22Rv1 (cell line): ENCODE results near the gene IVD.

Source experiments
- H3K27ac ChIP-seq: fragments of 450-650 bp; 2 replicates; pipeline ENCODE4 v1.5.1; 2017
- ZFX ChIP-seq: fragments of 450-650 bp; IDR thresholded peaks from 2 replicates; pipeline ENCODE4 v1.6.1; 2017; ENCODE audit warnings: antibody characterized with exemption, borderline replicate concordance
- TF ChIP-seq, protein P1 (sequence below): fragments of 450-650 bp; IDR thresholded peaks from 2 replicates; pipeline ENCODE4 v1.5.1; 2017; ENCODE audit warnings: mild to moderate bottlenecking

Gene IVD

DNA sequence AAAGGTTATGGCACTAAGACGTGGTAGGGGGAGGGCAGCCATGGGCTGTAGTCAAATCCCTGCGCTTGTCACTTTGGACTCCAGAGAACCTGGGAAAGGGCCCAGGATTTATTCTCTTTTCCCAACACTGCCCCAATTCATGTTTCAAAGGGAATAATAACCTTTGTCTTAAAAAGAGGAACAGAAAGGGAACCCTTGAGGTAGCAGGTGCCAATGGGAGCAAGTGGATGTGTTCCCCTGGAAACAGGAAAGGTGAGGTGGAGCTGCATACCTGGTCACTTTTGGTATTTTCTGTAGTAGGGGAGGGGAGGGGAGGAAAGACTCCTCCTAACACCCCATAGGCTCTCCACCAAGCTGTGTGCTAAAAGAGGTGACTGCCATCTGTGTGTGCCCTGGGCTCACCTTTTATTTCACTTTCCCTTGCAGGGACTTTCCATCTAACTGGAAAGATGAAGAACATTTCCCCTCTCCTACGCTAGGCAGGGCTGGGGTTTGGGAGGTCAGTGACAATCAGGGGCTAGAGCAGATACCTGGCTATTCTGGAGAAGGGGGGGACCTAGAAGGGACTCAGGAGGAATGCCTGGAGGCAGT is 59.1 kb downstream of the IVD start:
- H3K27ac ChIP-seq: no peak overlapping the region

DNA sequence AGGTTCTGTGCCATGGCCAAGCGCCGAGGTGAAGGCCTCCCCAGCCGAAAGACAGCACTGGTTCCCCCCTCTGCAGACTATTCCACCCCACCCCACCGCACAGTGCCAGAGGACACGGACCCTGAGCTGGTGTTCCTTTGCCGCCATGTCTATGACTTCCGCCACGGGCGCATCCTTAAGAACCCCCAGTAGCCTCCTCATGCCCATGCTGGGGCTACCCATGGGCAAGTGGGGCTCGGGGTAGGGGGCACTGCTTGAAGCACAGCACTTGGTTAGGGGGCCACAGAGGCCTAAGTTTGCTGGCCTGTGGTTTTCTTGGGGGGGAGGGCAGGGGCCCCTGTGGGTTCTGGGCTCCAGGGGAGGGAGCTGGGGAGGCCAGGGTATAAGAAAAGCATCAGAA is 60.3 kb downstream of the IVD start:
- H3K27ac ChIP-seq: no peak overlapping the region
- TF ChIP-seq ZFX: no peak
- TF ChIP-seq, protein P1, sequence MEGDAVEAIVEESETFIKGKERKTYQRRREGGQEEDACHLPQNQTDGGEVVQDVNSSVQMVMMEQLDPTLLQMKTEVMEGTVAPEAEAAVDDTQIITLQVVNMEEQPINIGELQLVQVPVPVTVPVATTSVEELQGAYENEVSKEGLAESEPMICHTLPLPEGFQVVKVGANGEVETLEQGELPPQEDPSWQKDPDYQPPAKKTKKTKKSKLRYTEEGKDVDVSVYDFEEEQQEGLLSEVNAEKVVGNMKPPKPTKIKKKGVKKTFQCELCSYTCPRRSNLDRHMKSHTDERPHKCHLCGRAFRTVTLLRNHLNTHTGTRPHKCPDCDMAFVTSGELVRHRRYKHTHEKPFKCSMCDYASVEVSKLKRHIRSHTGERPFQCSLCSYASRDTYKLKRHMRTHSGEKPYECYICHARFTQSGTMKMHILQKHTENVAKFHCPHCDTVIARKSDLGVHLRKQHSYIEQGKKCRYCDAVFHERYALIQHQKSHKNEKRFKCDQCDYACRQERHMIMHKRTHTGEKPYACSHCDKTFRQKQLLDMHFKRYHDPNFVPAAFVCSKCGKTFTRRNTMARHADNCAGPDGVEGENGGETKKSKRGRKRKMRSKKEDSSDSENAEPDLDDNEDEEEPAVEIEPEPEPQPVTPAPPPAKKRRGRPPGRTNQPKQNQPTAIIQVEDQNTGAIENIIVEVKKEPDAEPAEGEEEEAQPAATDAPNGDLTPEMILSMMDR: no peak

More for the DNA sequence above, 59.1 kb downstream of the IVD start:
- TF ChIP-seq ZFX: no peak
- TF ChIP-seq, protein P1: no peak

DNA sequence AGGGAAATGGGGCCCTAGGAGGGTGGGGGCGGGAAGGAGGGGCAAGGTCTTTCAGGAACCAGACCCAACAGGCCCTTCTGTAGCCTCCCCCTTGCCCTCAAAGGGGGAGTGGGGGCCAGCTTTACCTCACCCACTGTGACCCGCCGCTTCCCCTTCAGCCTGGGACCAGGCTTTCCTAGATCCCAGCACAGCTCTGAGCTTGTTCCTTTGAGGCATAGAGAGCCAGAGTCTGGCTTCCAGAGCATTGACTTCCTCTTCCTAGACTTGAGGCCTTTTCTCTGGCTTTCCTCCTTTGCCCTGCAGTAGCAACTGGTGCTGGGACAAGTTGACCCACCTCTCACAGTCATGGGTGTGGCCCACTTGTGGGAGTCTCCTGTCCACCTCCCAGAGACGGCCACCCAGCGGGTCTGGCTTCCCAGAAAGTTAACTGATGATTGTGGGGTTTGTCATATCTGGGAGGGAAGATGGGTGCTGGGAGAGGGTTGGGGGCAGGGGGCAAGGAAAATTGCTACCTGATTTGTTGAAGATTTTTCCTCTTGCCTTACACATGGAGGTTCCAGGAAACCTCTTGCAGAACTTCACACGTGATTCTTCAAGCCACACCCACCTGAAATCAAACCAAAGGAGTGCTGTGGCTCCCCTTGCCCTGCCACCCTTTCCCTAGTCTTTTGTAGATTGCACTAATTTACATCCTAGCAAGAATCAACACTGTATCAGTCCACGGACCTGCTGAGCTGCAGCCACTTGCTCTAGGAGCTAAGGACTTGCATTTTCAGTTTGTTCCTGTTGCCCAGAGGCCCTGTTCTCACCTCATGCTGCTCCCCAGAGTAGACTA is 61.0 kb downstream of the IVD start:
- TF ChIP-seq, protein P1: no peak
- no peak for TF ChIP-seq ZFX
- H3K27ac ChIP-seq: no peak overlapping the region

DNA sequence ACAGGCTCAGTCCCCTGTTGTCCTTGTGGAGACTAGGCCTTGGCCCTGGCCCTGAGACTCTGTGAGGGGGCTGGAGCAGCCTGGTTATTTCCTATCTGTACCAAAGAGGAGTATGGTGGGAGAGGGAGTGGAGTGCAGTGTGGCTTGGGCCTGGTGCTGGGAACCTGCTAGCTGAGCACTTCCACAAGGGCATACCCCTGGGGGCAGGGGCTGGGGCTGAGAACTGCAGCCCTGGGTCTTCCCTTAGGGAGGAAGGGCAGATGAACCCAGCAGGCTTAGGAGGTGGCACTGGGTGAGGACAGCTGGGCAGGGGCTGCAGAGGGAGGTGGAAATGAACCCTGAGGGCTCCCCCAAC is 61.6 kb downstream of the IVD start:
- TF ChIP-seq, protein P1: no peak
- no peak for TF ChIP-seq ZFX
- no peak overlapping the region for H3K27ac ChIP-seq

DNA sequence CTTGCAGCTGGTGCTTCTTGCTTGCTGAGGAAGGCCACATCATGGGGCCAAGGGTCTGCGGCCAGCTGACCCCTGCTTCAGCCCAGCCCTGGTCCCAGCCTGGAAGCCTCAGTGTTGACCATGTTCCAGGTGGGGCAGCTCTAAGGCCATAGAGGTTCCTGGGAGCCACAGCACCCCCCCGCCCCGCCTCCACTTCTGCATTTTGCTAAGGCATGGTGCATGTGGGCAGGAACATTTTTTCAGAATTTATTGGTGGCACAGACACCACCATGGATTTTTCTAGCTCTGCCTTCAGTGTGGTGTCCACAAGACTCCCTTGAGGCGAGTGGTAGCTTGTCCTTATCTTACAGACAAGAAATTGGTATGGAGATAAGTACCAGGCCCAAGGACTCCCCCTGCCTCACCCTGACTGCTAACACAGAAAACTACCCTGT is 63.3 kb downstream of the IVD start:
- TF ChIP-seq ZFX: no peak
- peak overlapping the region; percentile 74; the same call in 1 of the 2 replicates for H3K27ac ChIP-seq

DNA sequence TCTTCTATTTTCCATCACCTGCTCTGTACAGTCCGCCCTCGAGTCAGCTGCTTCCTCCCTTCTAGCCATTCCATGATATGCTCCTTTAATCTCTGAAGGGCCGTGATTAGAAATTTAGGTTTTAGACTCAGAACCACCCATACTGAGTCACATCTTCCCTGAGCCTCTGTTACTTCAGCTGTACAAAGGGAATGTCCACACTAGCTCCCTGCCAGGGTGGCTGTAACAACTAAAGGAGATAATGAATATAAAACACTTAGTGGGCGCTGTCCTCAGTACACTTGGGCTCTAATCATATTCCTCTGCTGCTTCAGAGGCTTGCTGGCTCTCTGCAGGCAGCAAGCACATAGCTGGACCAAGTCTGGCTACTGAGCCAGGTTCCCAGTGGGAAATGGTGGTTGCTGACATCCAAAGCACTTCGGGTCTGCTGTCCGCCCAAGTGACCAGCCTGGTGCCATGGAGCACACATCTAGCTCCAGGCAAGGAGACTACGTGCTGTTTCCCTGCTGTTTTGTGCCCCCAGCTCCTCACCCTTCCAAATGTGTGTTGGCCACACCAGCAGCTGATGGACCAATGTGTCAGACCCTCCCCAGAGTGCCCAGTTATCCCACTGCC is 64.3 kb downstream of the IVD start:
- no peak for TF ChIP-seq ZFX
- TF ChIP-seq, protein P1: no peak
- peak overlapping the region; percentile 74 for H3K27ac ChIP-seq

DNA sequence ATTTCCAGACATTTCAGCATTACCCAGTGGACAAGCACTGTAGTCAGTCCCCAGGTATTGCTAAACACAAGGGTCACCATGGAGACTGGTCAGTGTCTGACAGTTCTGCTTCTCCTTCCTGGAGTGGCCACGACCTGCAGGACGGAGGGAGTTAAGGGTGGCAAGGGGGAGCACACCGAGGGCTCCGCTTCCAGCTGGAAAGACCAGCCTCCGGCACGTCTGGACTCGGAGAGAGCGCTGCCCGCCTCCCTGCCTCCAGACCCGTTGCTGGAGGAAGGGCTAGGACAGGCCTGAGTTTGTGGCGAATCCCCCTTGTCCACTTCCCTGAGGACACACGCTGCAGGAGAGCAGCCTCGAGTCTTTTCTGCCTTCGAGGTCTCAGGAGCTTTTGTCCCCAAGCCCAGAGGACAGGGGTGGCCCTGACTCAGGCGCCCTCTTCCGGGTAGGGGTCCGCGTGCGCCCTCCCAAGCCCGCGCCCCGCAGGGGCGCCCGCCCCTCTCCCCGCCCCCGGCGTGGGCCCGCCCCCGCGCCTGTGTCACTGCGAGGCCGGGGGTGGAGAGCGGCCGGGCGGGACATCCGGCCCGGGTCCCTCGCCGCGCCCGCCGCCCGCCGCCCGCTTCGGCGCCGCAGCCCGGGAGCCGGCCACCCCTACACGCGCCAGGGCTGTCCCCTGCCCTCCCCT is 65.0 kb downstream of the IVD start, which contains the start of gene CHST14:
Gene CHST14 (plus strand): TSS at position 562 of the 682 bp plus-strand sequence. CDS start 230 bp downstream, outside the sequence.
- peak within 1 kb of the TSS; percentile 74 for H3K27ac ChIP-seq
- no peak for TF ChIP-seq ZFX
- TF ChIP-seq, protein P1: no peak
